GM18867 (cell line): Measurements from ENCODE around the gene SMIM9.

Experiments used
- ATAC-seq: cut with Tn5 transposase; IDR thresholded peaks from one replicate; pipeline ENCODE4 v1.9.1; 2021; ENCODE audit warnings: mild to moderate bottlenecking, moderate library complexity; ENCODE audit not compliant: unreplicated experiment

SMIM9 gene

DNA sequence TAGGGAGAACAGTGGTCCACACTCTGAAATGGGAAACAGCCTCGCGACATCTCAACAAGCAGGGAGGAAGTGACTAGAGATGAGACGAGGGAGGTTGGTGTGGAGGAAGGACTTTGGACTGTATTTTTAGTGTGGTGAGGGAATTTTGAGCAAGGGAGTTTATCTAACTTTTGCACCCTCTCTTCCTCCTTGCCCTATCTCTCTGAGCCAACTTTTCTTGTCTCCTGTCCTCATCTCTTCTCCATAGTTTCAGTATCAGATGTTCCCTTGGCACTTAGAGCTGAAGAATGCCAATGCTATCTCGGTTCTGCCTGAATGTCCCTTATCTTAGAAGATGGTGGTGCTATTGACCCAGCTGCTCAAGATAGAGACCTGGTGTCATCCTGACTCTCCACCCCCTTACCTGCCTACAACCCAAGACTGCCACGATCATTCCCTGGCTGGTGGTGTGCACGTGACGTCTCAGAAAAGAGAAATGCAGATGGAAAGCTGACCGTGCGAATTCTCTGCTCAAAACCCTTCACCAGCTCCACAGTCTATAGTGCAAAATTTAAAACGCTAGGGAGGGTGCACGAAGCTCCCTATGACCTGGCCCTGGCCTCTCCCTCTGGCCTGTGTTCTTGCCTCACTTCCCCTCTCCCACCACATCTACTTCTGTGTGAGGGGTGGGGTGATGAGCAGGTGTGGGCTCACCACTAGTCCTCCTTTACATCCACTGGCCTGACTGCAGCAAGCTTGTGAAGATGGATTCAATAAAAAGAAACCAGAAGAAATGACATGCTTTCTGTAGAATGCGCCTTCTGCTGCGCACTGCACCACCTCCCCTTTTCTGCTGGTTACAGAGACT is 50.1 kb downstream of the SMIM9 start:
- ATAC-seq = no peak

- no peak for ATAC-seq
These were observed 53.5 kb downstream of the SMIM9 start for GRCh38 chrX:154780968-154781367.

DNA sequence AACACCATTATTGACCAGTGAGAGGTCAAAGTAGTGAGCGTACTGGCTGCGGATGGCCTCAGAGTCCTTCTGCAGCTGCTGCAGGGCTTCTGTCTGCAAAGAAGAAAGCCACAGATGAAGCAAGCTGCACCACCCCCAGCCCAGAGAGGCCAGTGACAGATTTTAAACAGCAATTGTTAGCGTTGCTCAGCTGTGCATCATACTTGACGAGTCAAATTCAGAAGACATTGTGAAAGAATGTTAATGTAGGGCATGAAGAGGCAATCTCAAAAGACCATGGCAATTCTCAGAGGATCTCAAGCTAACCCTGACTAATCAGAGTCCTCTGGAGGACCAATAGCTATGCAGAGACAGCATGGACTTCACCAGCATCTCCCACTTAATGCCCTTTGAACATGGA is 55.2 kb downstream of the SMIM9 start:
- no peak for ATAC-seq

GRCh38 chrX:154776753-154777152 is 57.7 kb downstream of the SMIM9 start:
- ATAC-seq = no peak

DNA sequence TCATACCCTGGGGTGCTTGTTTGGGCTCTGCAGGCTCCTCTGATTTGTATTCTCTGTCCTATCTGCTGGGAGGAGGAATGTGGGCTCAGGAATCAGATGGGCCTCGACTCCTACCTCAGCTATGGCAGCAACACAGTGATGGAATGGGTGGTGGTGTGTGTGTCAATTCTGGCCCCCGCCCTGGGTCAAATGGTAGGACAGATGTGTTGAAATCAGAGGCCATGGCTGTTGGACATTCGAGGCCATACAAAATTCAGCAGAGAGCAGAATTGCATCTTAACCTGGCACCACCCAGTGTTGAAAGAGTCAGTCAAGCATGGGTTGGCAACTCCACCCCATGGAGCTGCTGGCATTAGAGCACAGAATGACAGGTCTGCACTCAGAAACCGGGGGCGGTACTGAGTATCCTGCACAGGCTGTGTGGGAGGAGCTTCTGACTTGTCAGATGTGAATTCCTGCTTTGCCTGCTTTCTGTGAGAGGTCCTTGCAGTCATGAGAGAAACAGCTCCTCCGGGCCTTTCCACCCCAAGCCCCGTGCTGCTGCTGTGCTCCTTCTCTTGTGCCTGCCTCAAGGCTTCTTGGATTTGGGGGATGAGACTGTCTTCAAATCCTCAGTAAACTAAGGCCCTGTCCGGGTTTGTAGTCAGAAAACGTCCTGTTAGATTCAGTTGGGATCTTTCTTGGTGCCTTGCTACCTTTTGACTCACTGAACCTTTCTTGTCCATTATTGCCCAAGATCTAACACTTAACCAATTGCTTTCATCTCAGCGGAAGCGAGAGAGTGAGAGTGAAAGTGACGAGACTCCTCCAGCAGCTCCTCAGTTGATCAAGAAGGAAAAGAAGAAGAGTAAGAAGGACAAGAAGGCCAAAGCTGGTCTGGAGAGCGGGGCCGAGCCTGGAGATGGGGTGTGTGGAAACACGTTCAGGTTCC is 58.8 kb downstream of the SMIM9 start:
- no peak for ATAC-seq

GRCh38 chrX:154774622-154775021 is 59.8 kb downstream of the SMIM9 start:
- no peak for ATAC-seq
